H1 (cell line): Measurements from ENCODE around the gene MDM1. TPM values are rescaled to one million over a fixed set of nuclear protein-coding genes. Genes with fewer than 3 reads are reported as not detected.
A peak's percentile ranks its signal among the peaks of the same experiment; 100 is the strongest.

Experiments used
- CTCF ChIA-PET: fragments of 300-600 bp; sonication (Branson Sonifier 250); formaldehyde crosslinking; loops from one replicate; lab custom pipeline; 2021; ENCODE audit not compliant: partially characterized antibody; lab: Charles Lee
- POLR2A ChIA-PET: fragments of 300-600 bp; sonication (Branson Sonifier 250); formaldehyde crosslinking; loops from one replicate; lab custom pipeline; 2021; ENCODE audit warnings: inconsistent platforms; ENCODE audit not compliant: partially characterized antibody; lab: Charles Lee
- DNase-seq, 2 experiments: peaks; one replicate each; pipeline versions ENCODE4 v3.0.0 to v3.0.0-alpha.2; 2010 to 2022; ENCODE audit warnings: low spot score in 2 of 2, low read depth in 1 of 2, mixed read lengths in 1 of 2
- FAIRE-seq: peaks from 2 replicates; lab custom pipeline; 2011; peaks lifted over from hg19 to GRCh38; lab: Jason Lieb, UNC
- H2AFZ ChIP-seq: 2 replicates; pipeline ENCODE4 v1.8.1; 2012; ENCODE audit warnings: low read length, inconsistent platforms
- H2AK5ac ChIP-seq: 2 replicates; pipeline ENCODE4 v1.6.1; 2013; ENCODE audit warnings: low read depth, low read length
- H2BK120ac ChIP-seq: replicated peaks from 2 replicates; pipeline ENCODE3; 2013; ENCODE audit warnings: low read depth, low read length, inconsistent platforms
- H2BK12ac ChIP-seq: 2 replicates; pipeline ENCODE4 v1.6.1; 2013; ENCODE audit warnings: low read depth, low read length
- H2BK15ac ChIP-seq: 2 replicates; pipeline ENCODE4 v1.6.1; 2013; ENCODE audit warnings: low read length
- H2BK20ac ChIP-seq: 2 replicates; pipeline ENCODE4 v1.6.1; 2013; ENCODE audit warnings: low read length
- H2BK5ac ChIP-seq: 2 replicates; pipeline ENCODE4 v1.6.1; 2013; ENCODE audit warnings: low read depth, low read length
- H3K14ac ChIP-seq: 2 replicates; pipeline ENCODE4 v1.6.1; 2013; ENCODE audit warnings: inconsistent platforms; ENCODE audit not compliant: insufficient read length
- H3K18ac ChIP-seq: 2 replicates; pipeline ENCODE4 v1.6.1; 2013; ENCODE audit warnings: low read length; ENCODE audit errors: extremely low read depth
- H3K23ac ChIP-seq: 2 replicates; pipeline ENCODE4 v1.6.1; 2013; ENCODE audit warnings: inconsistent platforms; ENCODE audit not compliant: insufficient read length
- H3K23me2 ChIP-seq: 2 replicates; pipeline ENCODE4 v1.6.1; 2013; ENCODE audit warnings: low read depth, low read length
- H3K27ac ChIP-seq: 2 replicates; pipeline ENCODE4 v1.6.1; 2011; ENCODE audit warnings: low read depth, low read length, inconsistent platforms
- H3K27me3 ChIP-seq, 4 experiments: replicated peaks in 1 of 4; 1 replicate in 1 of 4; 2 replicates in 3 of 4; pipeline versions ENCODE4 v1.6.1 to v1.8.1; 2011 to 2013; ENCODE audit warnings: low read length in 3 of 4, mild to moderate bottlenecking in 3 of 4, inconsistent platforms in 2 of 4, mixed read lengths in 2 of 4, moderate library complexity in 1 of 4; ENCODE audit not compliant: control insufficient read depth in 3 of 4, insufficient read depth in 3 of 4; ENCODE audit errors: extremely low read depth in 1 of 4
- H3K36me3 ChIP-seq, 4 experiments: 2 replicates each; pipeline versions ENCODE4 v1.6.1 to v1.8.1; 2011 to 2013; ENCODE audit warnings: mild to moderate bottlenecking in 4 of 4, low read length in 3 of 4, moderate library complexity in 2 of 4, control low read depth in 1 of 4, inconsistent platforms in 1 of 4; ENCODE audit not compliant: insufficient read depth in 4 of 4, control insufficient read depth in 2 of 4
- H3K4ac ChIP-seq: replicated peaks from 2 replicates; pipeline ENCODE3; 2013; ENCODE audit warnings: low read length, low read depth, mixed read lengths, inconsistent platforms; ENCODE audit not compliant: insufficient read length
- H3K4me1 ChIP-seq, 4 experiments: replicated peaks in 1 of 4; 1 replicate in 1 of 4; 2 replicates in 3 of 4; pipeline versions ENCODE4 v1.6.1 to v1.8.1; 2011 to 2013; ENCODE audit warnings: low read length in 3 of 4, inconsistent platforms in 2 of 4, mixed read lengths in 1 of 4; ENCODE audit not compliant: insufficient read depth in 4 of 4, control insufficient read depth in 3 of 4
- H3K4me2 ChIP-seq, 2 experiments: 2 replicates each; pipeline versions ENCODE4 v1.6.1 to v1.8.1; 2011 to 2013; ENCODE audit warnings: low read depth in 2 of 2, low read length in 2 of 2, control low read depth in 1 of 2, inconsistent platforms in 1 of 2, mild to moderate bottlenecking in 1 of 2; ENCODE audit not compliant: insufficient read depth in 1 of 2
- H3K4me3 ChIP-seq, 4 experiments: fragments of 200-600, 300-600 bp in 1 of 4; sonication (generic), shearing (Covaris generic), sonication (Bioruptor Twin) in 1 of 4; 2 replicates each; pipeline versions ENCODE4 v1.5.1 to v1.8.1; 2011 to 2016; ENCODE audit warnings: low read length in 4 of 4, low read depth in 3 of 4, control low read depth in 2 of 4, inconsistent platforms in 2 of 4, mild to moderate bottlenecking in 2 of 4, mixed read lengths in 1 of 4, moderate library complexity in 1 of 4; ENCODE audit not compliant: insufficient read depth in 2 of 4; ENCODE audit errors: extremely low read depth in 1 of 4
- H3K56ac ChIP-seq: replicated peaks from 2 replicates; pipeline ENCODE3; 2013; ENCODE audit warnings: low read depth, mild to moderate bottlenecking, mixed read lengths, low read length, inconsistent platforms; ENCODE audit not compliant: insufficient read length
- H3K79me1 ChIP-seq: 2 replicates; pipeline ENCODE4 v1.6.1; 2013; ENCODE audit warnings: low read depth, low read length, control low read depth
- H3K79me2 ChIP-seq, 2 experiments: 2 replicates each; pipeline versions ENCODE4 v1.6.1 to v1.8.1; 2012 to 2013; ENCODE audit warnings: low read length in 2 of 2, mild to moderate bottlenecking in 2 of 2, inconsistent platforms in 1 of 2; ENCODE audit not compliant: insufficient read depth in 2 of 2, control insufficient read depth in 1 of 2
- H3K9ac ChIP-seq, 4 experiments: replicated peaks in 1 of 4; 1 replicate in 1 of 4; 2 replicates in 3 of 4; pipeline versions ENCODE4 v1.6.1 to v1.8.1; 2011 to 2013; ENCODE audit warnings: low read depth in 3 of 4, low read length in 3 of 4, control low read depth in 2 of 4, mild to moderate bottlenecking in 2 of 4, moderate library complexity in 2 of 4, inconsistent platforms in 1 of 4; ENCODE audit errors: extremely low read depth in 1 of 4
- H3K9me3 ChIP-seq, 2 experiments: 2 replicates each; pipeline versions ENCODE4 v1.6.1 to v1.8.1; 2012 to 2013; ENCODE audit warnings: mild to moderate bottlenecking in 2 of 2, moderate library complexity in 2 of 2, control low read depth in 1 of 2, inconsistent platforms in 1 of 2, low read depth in 1 of 2, low read length in 1 of 2, mixed read lengths in 1 of 2; ENCODE audit not compliant: insufficient read depth in 2 of 2
- H4K20me1 ChIP-seq, 2 experiments: replicated peaks in 1 of 2; 2 replicates each; pipeline versions ENCODE3 to v1.8.1; 2011 to 2013; ENCODE audit warnings: inconsistent platforms in 2 of 2, low read length in 2 of 2, mild to moderate bottlenecking in 1 of 2; ENCODE audit not compliant: insufficient read depth in 2 of 2, control insufficient read depth in 1 of 2
- H4K5ac ChIP-seq: 2 replicates; pipeline ENCODE4 v1.6.1; 2013; ENCODE audit warnings: low read length, low read depth, mixed read lengths, inconsistent platforms; ENCODE audit not compliant: insufficient read length
- H4K8ac ChIP-seq: 2 replicates; pipeline ENCODE4 v1.8.0; 2013; ENCODE audit warnings: mild to moderate bottlenecking, moderate library complexity, low read length, inconsistent platforms; ENCODE audit not compliant: insufficient read depth; ENCODE audit errors: extremely low read depth
- H4K91ac ChIP-seq: replicated peaks from 2 replicates; pipeline ENCODE3; 2013; ENCODE audit warnings: low read length, mixed read lengths, inconsistent platforms; ENCODE audit not compliant: insufficient read length
- CHD1 ChIP-seq: IDR thresholded peaks from 2 replicates; pipeline ENCODE4 v1.6.1; 2012; ENCODE audit warnings: low read depth, low read length, improper control_type of control experiment
- CTBP2 ChIP-seq: IDR thresholded peaks from 2 replicates; pipeline ENCODE4 v1.7.0; 2011; ENCODE audit warnings: borderline replicate concordance, mild to moderate bottlenecking, moderate library complexity, mixed read lengths, low read length; ENCODE audit not compliant: insufficient read depth, insufficient read length
- FOSL1 ChIP-seq: IDR thresholded peaks from 2 replicates; pipeline ENCODE4 v1.6.1; 2011; ENCODE audit warnings: mild to moderate bottlenecking, low read depth, low read length, moderate library complexity; ENCODE audit not compliant: insufficient read depth
- MAFK ChIP-seq: IDR thresholded peaks from 2 replicates; pipeline ENCODE4 v1.6.1; 2012; ENCODE audit warnings: low read depth, mild to moderate bottlenecking, improper control_type of control experiment, low read length
- RAD21 ChIP-seq, 2 experiments: IDR thresholded peaks in 1 of 2; conservative IDR thresholded peaks in 1 of 2; 2 replicates each; pipeline ENCODE4 v1.6.1; 2011; ENCODE audit warnings: low read depth in 2 of 2, low read length in 2 of 2, improper control_type of control experiment in 1 of 2, inconsistent platforms in 1 of 2, mild to moderate bottlenecking in 1 of 2, moderate library complexity in 1 of 2
- RBBP5 ChIP-seq: IDR thresholded peaks from 2 replicates; pipeline ENCODE4 v1.7.1; 2012; ENCODE audit warnings: low read depth, mild to moderate bottlenecking, inconsistent platforms, low read length, moderate library complexity, borderline replicate concordance
- RNF2 ChIP-seq: fragments of 200-900, 300-1000 bp; sonication (generic); IDR thresholded peaks from 2 replicates; pipeline ENCODE4 v1.7.1; 2016; ENCODE audit warnings: borderline replicate concordance, low read depth, mild to moderate bottlenecking, antibody characterized with exemption, low read length; ENCODE audit not compliant: poor library complexity, severe bottlenecking; ENCODE audit errors: missing control alignments
- WGBS, 2 experiments: shearing (Covaris generic) in 1 of 2; methylation state at CpG; one replicate each; pipeline versions ENCODE4 v1.1.6 to v1.1.7; 2013 to 2015; ENCODE audit warnings: low lambda C conversion rate in 2 of 2, mixed read lengths in 2 of 2, inconsistent platforms in 1 of 2, low coverage in 1 of 2, missing lambda C conversion rate in 1 of 2; ENCODE audit not compliant: insufficient replicate concordance in 2 of 2, insufficient coverage in 1 of 2, insufficient read length in 1 of 2; ENCODE audit errors: extremely low coverage in 1 of 2, missing lambda C conversion rate in 1 of 2; 5-methylcytosine and 5-hydroxymethylcytosine counted together
- polyA plus RNA-seq, 7 experiments: library from polyadenylated mRNA; depleted of rRNA in 3 of 7; stranded (reverse) in 5 of 7; unstranded in 2 of 7; fragments of >200 nt in 5 of 7; fragments of 200-250 nt in 2 of 7; gene quantifications; 1 replicate in 5 of 7; 2 replicates in 1 of 7; 4 replicates in 1 of 7; pipeline versions ENCODE4 v1.2.1 to v1.2.3, GENCODE V29; 2011 to 2013; ENCODE audit warnings: missing spikeins in 2 of 7, mixed read lengths in 2 of 7
- total RNA-seq: library from RNA; stranded (reverse); fragmentation: NEBNext Ultra II Directional; extraction: Animal tissue kit (Norgen Biotek cat#: 25700); gene quantifications from 2 replicates; pipeline ENCODE4 v1.2.1, GENCODE V29; 2021

The MDM1 gene
- total and polyA plus RNA-seq, 2 of the 8 experiments (the other 6 are each of a cell fraction or from before 2014, with no cell fraction given) = 3.1 to 10.7 TPM

- CTCF ChIA-PET = interaction anchor here (1.1 to 1.8 kb wide), 5 partner anchors 14 to 264 kb away, joined by 3 to 5 read pairs (median 5); no protein-coding TSS in a partner anchor
- POLR2A ChIA-PET = interaction anchor here (1.2 kb wide), 1 partner anchor 8 kb away, joined by 4 read pairs; no protein-coding TSS in a partner anchor
These were observed 45.7 kb upstream of the MDM1 start for GRCh38 chr12:68377881-68378280.

More at GRCh38 chr12:68377881-68378280, 45.7 kb upstream of the MDM1 start:
- Histone ChIP-seq H2BK15ac (no peak overlapping the region), H3K9ac (no peak overlapping the region), H3K56ac (no peak overlapping the region), H3K4me2 (no peak overlapping the region), H3K4me3 (no peak overlapping the region), H2AK5ac (no peak overlapping the region), H3K79me1 (no peaks in the 10 kb centered on the region), H2AFZ (peak overlapping the region; percentile 35; the same call in 1 of the 2 replicates), H3K4me1 (peaks cover 0 to 11% (median 1%) of the 10 kb centered on the region in 4 experiments; a peak in 3 of 7 replicates), H3K27ac (no peak overlapping the region), H3K14ac (no peak overlapping the region), H3K36me3 (no peaks in the 10 kb centered on the region), H3K27me3 (no peaks in the 10 kb centered on the region), H2BK120ac (no peak overlapping the region), H3K79me2 (no peaks in the 10 kb centered on the region), H3K18ac (no peak overlapping the region), H4K91ac (no peak overlapping the region), H2BK5ac (no peak overlapping the region), H4K20me1 (no peaks in the 10 kb centered on the region), H3K23me2 (no peaks in the 10 kb centered on the region), H2BK20ac (no peak overlapping the region), H3K9me3 (no peaks in the 10 kb centered on the region), H3K23ac (no peak overlapping the region), H4K5ac (no peak overlapping the region), H4K8ac (no peak overlapping the region), H2BK12ac (no peak overlapping the region), H3K4ac (no peak overlapping the region)
- 78% methylated on average over 3 of the region's 3 CpGs; no CpG with 5 or more reads in 1 of the 2 experiments for WGBS, 2 experiments
- DNase-seq (no peak), FAIRE-seq (no peak)
- TF ChIP-seq CHD1 (no peak), FOSL1 (no peak), MAFK (no peak), RAD21 (IDR thresholded peaks at IDR 0.05 in 1 of 2, conservative IDR thresholded peaks at IDR 0.05 in 1 of 2; ENCODE audit: low read depth in 2 of 2, low read length in 2 of 2) (no peak), RBBP5 (no peak), RNF2 (no peak), CTBP2 (no peak)
